ENCODE data around the gene POLD4. TPM values are rescaled to one million over a fixed set of nuclear protein-coding genes. Genes with fewer than 3 reads are reported as not detected.

Gene POLD4
- total and polyA plus RNA-seq, 2 donors (not counting 3 experiments of a cell fraction or from before 2014, with no cell fraction given), result 50.1 to 204 TPM

DNA sequence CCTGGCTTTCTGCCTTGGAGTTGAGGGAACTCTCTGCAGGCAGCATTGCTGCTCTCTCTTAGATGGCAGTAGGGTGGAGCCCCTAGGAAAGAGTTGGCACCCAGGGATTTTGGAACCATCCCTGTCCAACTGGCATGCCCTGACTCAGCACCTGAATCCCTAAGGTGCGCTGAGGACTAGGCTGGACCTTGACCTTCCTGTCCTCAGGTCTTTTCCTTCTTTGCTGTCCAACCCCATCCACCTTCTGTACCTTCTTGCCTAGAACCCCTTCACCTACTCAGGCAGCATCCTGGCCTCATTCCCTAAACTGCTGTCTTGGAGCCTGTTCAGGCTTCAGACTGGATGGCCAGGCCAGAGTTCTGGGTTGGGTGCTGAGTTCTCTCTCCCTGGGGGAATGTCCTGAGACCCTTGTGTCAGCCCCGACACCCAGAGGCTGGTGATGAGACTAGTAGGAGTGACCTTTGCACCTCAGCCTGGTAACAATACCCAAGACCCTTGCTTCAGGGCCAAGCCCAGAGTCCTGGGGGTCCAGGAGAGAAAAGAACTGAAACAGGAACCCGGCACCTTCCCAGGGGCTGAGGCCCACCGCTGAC is 2.5 kb upstream of the POLD4 start:
- H3K9ac ChIP-seq (replicated peaks; ENCODE audit: extremely low read depth, insufficient read depth, low read length), result no peak overlapping the region

DNA sequence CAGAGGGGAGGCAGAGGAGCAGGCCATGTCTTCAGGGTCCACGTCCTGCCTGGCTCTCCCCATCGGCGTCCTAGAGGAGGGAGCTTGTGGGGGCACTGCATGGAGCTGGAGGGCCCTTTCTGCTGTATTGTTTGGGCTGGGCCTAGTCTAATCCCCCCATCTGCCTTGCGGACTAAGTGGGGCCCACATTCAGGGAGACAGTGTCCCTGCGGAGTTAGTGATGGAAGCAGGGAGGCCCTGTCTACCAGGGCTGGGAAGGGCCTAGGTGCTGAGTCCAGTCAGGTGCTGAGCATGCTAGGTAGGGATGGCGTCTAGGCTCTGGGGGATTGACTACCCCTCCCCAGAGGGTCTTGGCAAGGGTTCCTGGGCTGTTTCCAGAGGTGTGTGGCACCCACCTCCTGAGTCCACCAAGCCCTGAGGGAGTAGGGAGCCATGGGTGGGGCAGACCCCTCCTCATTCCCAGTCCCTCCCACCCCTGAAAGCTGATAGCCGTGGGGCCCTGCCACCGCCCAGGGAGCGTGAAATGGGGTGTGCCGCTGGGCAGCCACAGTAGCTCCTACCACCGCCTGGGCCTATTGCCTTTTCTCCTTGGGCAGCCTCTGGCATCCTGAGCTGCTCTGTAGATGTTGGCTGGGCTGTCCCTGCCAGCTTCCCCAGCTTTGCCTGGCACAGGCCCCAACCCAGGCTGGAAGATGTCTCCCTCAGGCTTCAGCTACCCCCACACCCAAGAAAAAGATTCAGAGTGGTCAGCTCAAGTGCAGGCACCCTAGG is 1.9 kb upstream of the POLD4 start:
- DNase-seq (ENCODE audit: low read depth, low spot score), result no peak
- POLR2A ChIA-PET, result no interaction called here
- BruUV-seq (replicated peaks), result no TSS peak

More for the DNA sequence above, 2.5 kb upstream of the POLD4 start:
- no peaks in the 10 kb centered on the region for H3K9me1 ChIP-seq (replicated peaks; ENCODE audit: control insufficient read depth, extremely low read depth, insufficient read depth, low read length)
- H3K36me3 ChIP-seq (ENCODE audit: control insufficient read depth in 2 of 2, extremely low read depth in 1 of 2, insufficient read depth in 2 of 2, low read length in 2 of 2), result no peaks in the 10 kb centered on the region
- dilution Hi-C loops (cut with MboI; ENCODE audit: extremely low pct_ligation_motif_present, low sequenced_read_pairs), result no loop called here
- intact Hi-C loops (cut with micrococcal nuclease), result no loop called here
- no TSS peak for BruUV-seq (replicated peaks)
- no peaks in the 10 kb centered on the region for H3K9me3 ChIP-seq (replicated peaks; ENCODE audit: control insufficient read depth, insufficient read depth, low read length)
- no peak overlapping the region for H2AFZ ChIP-seq (ENCODE audit: low read depth, low read length)
- CTCF ChIA-PET, result interaction anchor here (0.6 to 15.0 kb wide), 4 partner anchors 10 to 66 kb away, joined by 3 to 1051 read pairs (median 10); partner anchors contain the start of genes ANKRD13D, CLCF1 and PPP1CA
- H3K27ac ChIP-seq (ENCODE audit: insufficient read depth, low read depth, low read length), result peak overlapping the region; percentile 78
- peaks cover 47% of the 10 kb centered on the region for H3K4me1 ChIP-seq (ENCODE audit: control insufficient read depth, extremely low read depth, insufficient read depth, low read length)
- POLR2A ChIA-PET, result interaction anchor here (1.1 kb wide), 1 partner anchor 18 kb away, joined by 3 read pairs; the partner anchor contains the start of gene CLCF1
- no peaks in the 10 kb centered on the region for H3K27me3 ChIP-seq (ENCODE audit: control insufficient read depth in 2 of 2, insufficient read depth in 2 of 2, low read length in 2 of 2)
- no peak overlapping the region for H3K4me2 ChIP-seq (ENCODE audit: insufficient read depth, low read length)
- no peak for DNase-seq (ENCODE audit: low read depth, low spot score)
- H4K20me1 ChIP-seq (replicated peaks; ENCODE audit: control insufficient read depth, extremely low read depth, insufficient read depth, low read length), result no peaks in the 10 kb centered on the region
- FAIRE-seq, result no peak
- peaks cover 4% of the 10 kb centered on the region for H3K79me2 ChIP-seq (ENCODE audit: control insufficient read depth, insufficient read depth, low read length)
- H3K4me3 ChIP-seq (replicated peaks in 1 of 3; ENCODE audit: insufficient read depth in 1 of 3, low read depth in 1 of 3, low read length in 3 of 3), result no peak overlapping the region
- TF ChIP-seq EZH2 (IDR thresholded peaks at IDR 0.05; ENCODE audit: borderline replicate concordance, low read depth, low read length, severe bottlenecking) (no peak), POLR2AphosphoS5 (IDR thresholded peaks at IDR 0.05; ENCODE audit: insufficient read depth, low read depth, low read length) (no peak), GATA2 (IDR thresholded peaks at IDR 0.05; ENCODE audit: insufficient read depth, insufficient read length, low read depth, low read length) (no peak), POLR2A (IDR thresholded peaks at IDR 0.05; ENCODE audit: low read depth, low read length) (no peak)
- TF ChIP-seq, protein P1, sequence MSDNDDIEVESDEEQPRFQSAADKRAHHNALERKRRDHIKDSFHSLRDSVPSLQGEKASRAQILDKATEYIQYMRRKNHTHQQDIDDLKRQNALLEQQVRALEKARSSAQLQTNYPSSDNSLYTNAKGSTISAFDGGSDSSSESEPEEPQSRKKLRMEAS (IDR thresholded peaks at IDR 0.05; ENCODE audit: insufficient read depth, insufficient read length), result no peak

More for the DNA sequence above, 1.9 kb upstream of the POLD4 start:
- H3K4me3 ChIP-seq (replicated peaks in 1 of 3; ENCODE audit: insufficient read depth in 1 of 3, low read depth in 1 of 3, low read length in 3 of 3), result no peak overlapping the region
- peaks cover 47% of the 10 kb centered on the region for H3K4me1 ChIP-seq (ENCODE audit: control insufficient read depth, extremely low read depth, insufficient read depth, low read length)
- H3K9me3 ChIP-seq (replicated peaks; ENCODE audit: control insufficient read depth, insufficient read depth, low read length), result no peaks in the 10 kb centered on the region
- peak overlapping the region; percentile 3 for H3K4me2 ChIP-seq (ENCODE audit: insufficient read depth, low read length)
- peak overlapping the region; percentile 78 for H3K27ac ChIP-seq (ENCODE audit: insufficient read depth, low read depth, low read length)
- TF ChIP-seq GATA2 (IDR thresholded peaks at IDR 0.05; ENCODE audit: insufficient read depth, insufficient read length, low read depth, low read length) (no peak), POLR2AphosphoS5 (IDR thresholded peaks at IDR 0.05; ENCODE audit: insufficient read depth, low read depth, low read length) (no peak), POLR2A (IDR thresholded peaks at IDR 0.05; ENCODE audit: low read depth, low read length) (no peak), FOS (IDR thresholded peaks at IDR 0.05; ENCODE audit: borderline replicate concordance, insufficient read depth, low read length) (no peak), JUN (IDR thresholded peaks at IDR 0.05; ENCODE audit: borderline replicate concordance, insufficient read depth, insufficient read length, low read depth) (no peak), MYC (IDR thresholded peaks at IDR 0.05; ENCODE audit: low read depth, low read length) (no peak), EZH2 (IDR thresholded peaks at IDR 0.05; ENCODE audit: borderline replicate concordance, low read depth, low read length, severe bottlenecking) (no peak), CTCF (IDR thresholded peaks at IDR 0.05; ENCODE audit: extremely low read depth in 1 of 2, insufficient read depth in 1 of 2, low read depth in 1 of 2, low read length in 2 of 2) (no peak)
- TF ChIP-seq, protein P1 (IDR thresholded peaks at IDR 0.05; ENCODE audit: insufficient read depth, insufficient read length), result no peak
- no peaks in the 10 kb centered on the region for H3K27me3 ChIP-seq (ENCODE audit: control insufficient read depth in 2 of 2, insufficient read depth in 2 of 2, low read length in 2 of 2)
- no peak for FAIRE-seq
- dilution Hi-C loops (cut with MboI; ENCODE audit: extremely low pct_ligation_motif_present, low sequenced_read_pairs) (no loop called here), intact Hi-C loops (cut with micrococcal nuclease) (no loop called here)
- CTCF ChIA-PET, result interaction anchor here (0.6 to 15.0 kb wide), 6 partner anchors 9 to 47 kb away, joined by 4 to 1051 read pairs (median 6); partner anchors contain the start of genes CLCF1 and PPP1CA
- H3K9ac ChIP-seq (replicated peaks; ENCODE audit: extremely low read depth, insufficient read depth, low read length), result peak overlapping the region; percentile 25
- H2AFZ ChIP-seq (ENCODE audit: low read depth, low read length), result no peak overlapping the region
- H4K20me1 ChIP-seq (replicated peaks; ENCODE audit: control insufficient read depth, extremely low read depth, insufficient read depth, low read length), result no peaks in the 10 kb centered on the region
- H3K36me3 ChIP-seq (ENCODE audit: control insufficient read depth in 2 of 2, extremely low read depth in 1 of 2, insufficient read depth in 2 of 2, low read length in 2 of 2), result no peaks in the 10 kb centered on the region
- H3K79me2 ChIP-seq (ENCODE audit: control insufficient read depth, insufficient read depth, low read length), result peaks cover 4% of the 10 kb centered on the region
- H3K9me1 ChIP-seq (replicated peaks; ENCODE audit: control insufficient read depth, extremely low read depth, insufficient read depth, low read length), result no peaks in the 10 kb centered on the region
